Keratinocyte (primary cell): ENCODE results near the gene ABI2.

Source experiments
- EZH2 ChIP-seq: IDR thresholded peaks from one replicate; pipeline ENCODE4 v1.6.1; 2012; ENCODE audit warnings: inconsistent platforms, mild to moderate bottlenecking, low read length, moderate library complexity
- TF ChIP-seq, protein P1 (sequence below), 3 experiments: IDR thresholded peaks in 1 of 3; conservative IDR thresholded peaks in 1 of 3; optimal IDR thresholded peaks in 1 of 3; 2 replicates in 2 of 3; 3 replicates in 1 of 3; pipeline versions ENCODE3 to v1.5.1; 2011; ENCODE audit warnings: low read length in 3 of 3, mild to moderate bottlenecking in 3 of 3, moderate library complexity in 2 of 3, control low read depth in 1 of 3, inconsistent platforms in 1 of 3; ENCODE audit not compliant: insufficient read depth in 2 of 3; ENCODE audit errors: extremely low read depth in 1 of 3

DNA sequence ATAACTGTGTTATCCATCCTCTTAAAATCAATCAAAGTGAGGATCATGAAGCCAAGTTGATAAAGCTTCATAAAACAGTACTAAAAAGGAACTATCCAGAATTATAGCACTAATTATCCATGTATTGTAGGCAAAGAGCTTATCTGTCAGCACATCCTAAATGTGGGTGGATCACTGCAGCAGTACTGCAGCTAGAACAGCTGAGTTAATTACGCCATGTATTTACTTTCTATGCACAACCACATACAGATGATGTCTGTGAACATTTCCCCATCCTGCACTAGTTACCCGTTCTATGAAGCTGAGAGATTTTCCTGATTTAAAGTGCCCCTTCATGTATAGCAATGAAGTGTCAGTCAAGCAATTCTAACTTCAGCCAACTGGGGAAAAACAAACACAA, 110.3 kb downstream of the ABI2 start:
- TF ChIP-seq, protein P1, sequence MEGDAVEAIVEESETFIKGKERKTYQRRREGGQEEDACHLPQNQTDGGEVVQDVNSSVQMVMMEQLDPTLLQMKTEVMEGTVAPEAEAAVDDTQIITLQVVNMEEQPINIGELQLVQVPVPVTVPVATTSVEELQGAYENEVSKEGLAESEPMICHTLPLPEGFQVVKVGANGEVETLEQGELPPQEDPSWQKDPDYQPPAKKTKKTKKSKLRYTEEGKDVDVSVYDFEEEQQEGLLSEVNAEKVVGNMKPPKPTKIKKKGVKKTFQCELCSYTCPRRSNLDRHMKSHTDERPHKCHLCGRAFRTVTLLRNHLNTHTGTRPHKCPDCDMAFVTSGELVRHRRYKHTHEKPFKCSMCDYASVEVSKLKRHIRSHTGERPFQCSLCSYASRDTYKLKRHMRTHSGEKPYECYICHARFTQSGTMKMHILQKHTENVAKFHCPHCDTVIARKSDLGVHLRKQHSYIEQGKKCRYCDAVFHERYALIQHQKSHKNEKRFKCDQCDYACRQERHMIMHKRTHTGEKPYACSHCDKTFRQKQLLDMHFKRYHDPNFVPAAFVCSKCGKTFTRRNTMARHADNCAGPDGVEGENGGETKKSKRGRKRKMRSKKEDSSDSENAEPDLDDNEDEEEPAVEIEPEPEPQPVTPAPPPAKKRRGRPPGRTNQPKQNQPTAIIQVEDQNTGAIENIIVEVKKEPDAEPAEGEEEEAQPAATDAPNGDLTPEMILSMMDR (optimal IDR thresholded peaks at IDR 0.05 in 1 of 3, IDR thresholded peaks at IDR 0.05 in 1 of 3, conservative IDR thresholded peaks at IDR 0.05 in 1 of 3; ENCODE audit: extremely low read depth in 1 of 3, insufficient read depth in 2 of 3, low read length in 3 of 3): no peak
- no peak for TF ChIP-seq EZH2
